Measurements from ENCODE around the gene ATP8A2.

GRCh38 chr13:26026211-26026610 lies 654.4 kb downstream of the ATP8A2 start:
- TF ChIP-seq POLR2A (IDR thresholded peaks at IDR 0.05) (no peak), EP300 (IDR thresholded peaks at IDR 0.05) (no peak)
